A204.1 (cell line): ENCODE data around the gene RAP1B.

Experiments
- FAIRE-seq: peaks from 2 replicates; lab custom pipeline; 2012; peaks lifted over from hg19 to GRCh38; lab: Jason Lieb, UNC

The RAP1B gene

GRCh38 chr12:68612202-68612601 lies 1.5 kb downstream of the RAP1B start:
- FAIRE-seq, result no peak

GRCh38 chr12:68612697-68613096 lies 2.0 kb downstream of the RAP1B start:
- FAIRE-seq, result no peak

DNA sequence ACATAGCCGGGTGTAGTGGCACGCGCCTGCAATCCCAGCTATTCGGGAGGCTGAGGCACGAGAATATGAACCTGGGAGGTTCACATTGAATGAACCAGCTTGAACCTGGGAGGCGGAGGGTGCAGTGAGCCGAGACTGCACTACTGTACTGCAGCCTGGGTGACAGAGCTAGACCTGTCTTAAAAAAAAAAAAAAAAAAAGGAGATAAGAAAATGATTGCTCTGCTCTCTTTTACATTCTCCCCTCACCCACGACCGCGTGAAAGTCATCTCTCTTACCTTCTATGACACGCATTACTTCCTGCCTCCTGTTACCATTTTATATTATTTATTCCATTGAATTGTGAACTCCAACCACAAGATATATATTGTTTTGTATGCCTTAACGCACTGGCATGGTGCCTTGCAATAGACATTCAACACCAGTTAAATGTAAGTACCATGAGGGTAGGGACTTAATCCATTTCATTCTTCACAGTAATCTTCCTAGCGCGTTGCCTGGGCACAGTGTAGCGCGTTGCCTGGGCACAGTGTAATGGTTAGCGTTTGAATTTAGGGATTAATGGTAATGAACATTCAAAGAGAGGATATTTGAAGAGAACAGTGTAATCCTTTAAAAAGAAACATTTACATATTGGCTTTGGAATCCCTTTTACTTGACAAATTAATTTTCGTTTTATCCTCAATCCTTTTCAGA lies 2.7 kb downstream of the RAP1B start:
- no peak for FAIRE-seq

DNA sequence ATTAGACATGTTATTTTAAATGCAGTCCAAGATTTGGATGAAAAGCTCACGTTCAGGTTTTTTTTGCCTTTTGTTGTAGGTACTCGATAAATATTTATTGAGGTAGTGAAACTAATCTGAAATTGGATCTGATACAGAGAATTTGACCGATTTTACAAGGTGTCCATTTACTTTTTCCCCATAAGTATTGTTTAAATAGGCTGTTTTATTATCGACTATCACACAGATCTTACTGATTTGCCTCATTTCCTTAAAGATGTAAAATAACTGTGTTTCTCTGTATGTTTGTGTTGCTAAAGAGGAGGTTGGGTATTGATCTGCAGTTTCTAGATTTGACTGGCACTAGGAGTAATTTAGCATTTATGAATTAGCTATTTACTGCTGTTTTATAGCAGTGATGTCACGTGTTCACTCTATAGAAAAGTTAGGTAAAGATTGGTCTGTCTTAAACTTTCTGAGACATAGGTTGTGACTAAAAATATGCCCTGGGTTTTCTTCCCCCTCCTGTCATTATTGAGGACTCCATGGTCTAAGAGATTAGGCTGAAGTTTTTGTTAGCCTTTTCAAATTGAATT lies 3.5 kb downstream of the RAP1B start:
- no peak for FAIRE-seq

- FAIRE-seq, result no peak
Measured at GRCh38 chr12:68614769-68615168, 4.1 kb downstream of the RAP1B start.

GRCh38 chr12:68617160-68617926 lies 6.6 kb downstream of the RAP1B start:
- FAIRE-seq, result no peak

DNA sequence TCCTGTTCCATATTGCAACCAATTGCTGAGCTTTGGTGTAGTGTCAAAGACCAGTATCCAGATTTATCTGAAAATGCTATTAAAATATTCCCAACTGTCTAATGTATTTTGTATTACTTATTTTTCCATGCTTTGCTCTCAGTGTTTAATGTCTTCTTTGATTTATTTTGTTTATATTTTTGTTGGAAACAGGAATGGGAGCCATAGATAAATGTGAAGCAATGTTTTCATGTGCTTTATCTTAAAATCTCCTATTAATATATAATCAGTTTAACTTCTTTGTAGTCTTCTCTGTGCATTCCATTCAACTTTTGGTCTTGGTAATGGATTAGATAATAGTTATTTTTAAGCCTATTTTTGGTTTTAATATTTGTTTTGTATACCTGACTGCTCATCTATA lies 8.8 kb downstream of the RAP1B start:
- FAIRE-seq, result no peak

DNA sequence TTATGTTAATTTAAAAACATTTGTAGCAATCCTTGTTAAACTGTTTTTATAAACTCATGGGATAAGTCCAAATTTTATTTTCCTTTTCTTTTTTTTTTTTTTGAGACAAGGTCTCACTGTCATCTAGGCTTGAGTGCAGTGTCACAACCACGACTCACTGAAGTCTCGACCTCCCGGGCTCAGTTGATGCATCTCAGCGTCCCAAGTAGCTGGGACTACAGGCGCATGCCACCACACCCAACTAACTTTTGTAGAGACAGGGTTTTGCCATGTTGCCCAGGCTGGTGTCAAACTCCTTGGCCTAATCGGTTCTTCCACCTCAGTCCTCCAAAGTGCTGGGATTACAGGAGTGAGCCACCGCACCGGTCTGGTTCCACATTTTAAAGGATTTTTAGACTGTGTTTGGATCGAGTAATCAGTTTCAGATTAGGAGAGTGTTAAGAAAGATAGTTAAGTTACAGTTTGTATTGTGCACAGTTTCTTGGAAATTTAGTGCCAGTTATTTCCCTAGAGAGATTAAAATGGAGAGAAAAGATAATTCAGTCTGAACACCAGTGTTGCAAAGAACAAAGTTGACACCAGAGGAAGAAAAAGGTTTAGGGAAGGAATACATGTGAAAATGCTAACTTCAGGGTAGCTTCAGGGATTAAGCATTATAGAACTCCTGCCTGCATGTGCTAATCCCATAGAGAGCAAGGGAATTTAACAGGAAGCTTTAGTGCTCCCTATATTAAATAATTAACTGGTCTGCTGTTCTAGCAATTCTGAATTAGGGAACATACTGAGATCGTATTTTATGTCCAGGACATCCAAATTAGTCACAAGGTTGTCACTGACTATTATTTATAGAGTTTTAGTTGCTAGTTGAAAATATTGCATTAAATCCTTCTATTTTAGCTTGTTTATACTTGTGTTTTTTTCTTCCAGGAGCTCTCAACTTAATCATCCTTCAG lies 10.1 kb downstream of the RAP1B start:
- FAIRE-seq, result no peak

DNA sequence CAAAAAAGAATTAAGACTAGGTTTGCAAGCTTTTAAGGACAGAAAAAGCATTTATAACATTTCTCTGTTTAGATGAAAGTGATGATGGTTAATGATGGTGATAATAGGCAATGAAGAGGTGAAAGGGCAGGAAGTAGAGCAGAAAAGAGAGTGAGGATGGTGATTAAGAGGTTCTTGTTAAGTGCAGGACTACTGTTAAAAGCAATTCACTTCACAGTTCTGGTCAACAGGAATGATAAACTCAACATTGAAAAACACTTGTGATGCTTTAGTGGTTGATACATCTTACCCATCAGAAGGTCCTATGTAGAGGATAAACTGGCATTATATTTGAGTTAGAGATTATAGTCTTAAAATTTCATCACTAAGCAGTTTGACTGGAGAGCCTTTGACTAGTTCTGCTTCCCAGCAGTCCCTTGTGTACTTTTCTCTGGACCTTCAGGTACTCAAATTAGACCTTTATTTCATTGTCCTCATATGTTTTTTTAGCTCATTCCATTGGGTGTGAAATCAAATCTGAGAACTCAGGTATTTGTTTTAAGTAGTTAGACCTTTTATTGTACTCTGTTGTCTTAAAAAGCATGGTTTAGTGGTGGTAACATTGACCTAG lies 10.9 kb downstream of the RAP1B start:
- no peak for FAIRE-seq

DNA sequence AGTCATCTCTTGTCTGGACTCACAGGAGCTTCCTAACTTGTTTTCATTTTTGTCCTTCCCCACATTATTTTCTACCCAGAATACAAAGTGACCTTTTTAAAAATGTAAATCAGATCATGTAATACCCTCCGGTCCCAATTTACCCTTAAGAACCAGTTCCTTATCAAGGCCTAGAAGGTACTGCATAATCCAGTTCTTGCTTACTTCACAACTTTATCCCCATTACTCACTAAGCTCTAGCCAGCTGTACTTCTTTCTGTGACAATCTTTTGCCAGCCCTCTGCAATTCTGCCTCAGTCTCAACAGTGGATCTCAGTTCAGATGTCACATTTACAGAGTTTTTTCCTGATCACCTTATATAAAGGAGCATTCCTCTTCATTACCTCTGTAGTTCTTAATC lies 11.6 kb downstream of the RAP1B start:
- no peak for FAIRE-seq

- FAIRE-seq, result no peak
Measured at GRCh38 chr12:68623059-68623458, 12.4 kb downstream of the RAP1B start.

DNA sequence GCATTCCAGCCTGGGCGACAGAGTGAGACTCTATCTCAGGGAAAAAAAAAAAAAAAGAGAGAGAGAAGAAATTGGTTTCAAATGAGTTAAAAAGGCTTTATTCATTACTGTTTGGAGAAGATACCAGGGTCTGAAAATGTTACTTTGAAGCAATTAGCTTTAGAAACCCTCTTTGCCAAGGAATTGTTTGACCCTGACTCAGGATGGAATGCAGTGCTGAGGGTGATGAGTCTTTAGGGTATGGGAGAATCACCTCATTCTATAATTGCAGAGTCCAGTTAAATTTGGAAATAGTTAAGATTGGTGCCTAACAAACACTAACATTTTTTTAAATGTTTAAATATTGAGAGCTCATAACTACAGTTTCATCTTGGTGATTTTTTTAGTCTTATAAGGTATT lies 13.3 kb downstream of the RAP1B start:
- no peak for FAIRE-seq

GRCh38 chr12:68624933-68625332 lies 14.2 kb downstream of the RAP1B start:
- FAIRE-seq, result no peak

GRCh38 chr12:68627673-68628319 lies 17.1 kb downstream of the RAP1B start:
- FAIRE-seq, result no peak

DNA sequence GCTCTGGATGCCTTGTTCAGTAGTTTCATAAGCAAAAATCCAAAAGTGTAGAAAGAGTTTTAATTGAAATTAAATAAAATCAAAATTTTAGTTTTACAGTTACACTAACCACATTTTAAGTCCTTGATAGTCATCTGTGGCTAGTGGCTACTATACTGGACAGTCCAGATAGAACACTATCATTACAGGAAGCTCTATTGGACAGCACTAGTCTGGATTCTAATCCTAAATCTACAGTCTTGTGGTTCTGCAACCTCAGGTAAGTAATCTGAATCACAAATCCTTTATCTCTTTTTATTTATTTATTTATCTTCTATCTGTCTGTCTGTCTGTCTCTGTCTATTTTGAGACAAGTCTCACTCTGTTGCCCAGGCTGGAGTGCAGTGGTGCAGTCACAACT lies 18.0 kb downstream of the RAP1B start:
- no peak for FAIRE-seq

DNA sequence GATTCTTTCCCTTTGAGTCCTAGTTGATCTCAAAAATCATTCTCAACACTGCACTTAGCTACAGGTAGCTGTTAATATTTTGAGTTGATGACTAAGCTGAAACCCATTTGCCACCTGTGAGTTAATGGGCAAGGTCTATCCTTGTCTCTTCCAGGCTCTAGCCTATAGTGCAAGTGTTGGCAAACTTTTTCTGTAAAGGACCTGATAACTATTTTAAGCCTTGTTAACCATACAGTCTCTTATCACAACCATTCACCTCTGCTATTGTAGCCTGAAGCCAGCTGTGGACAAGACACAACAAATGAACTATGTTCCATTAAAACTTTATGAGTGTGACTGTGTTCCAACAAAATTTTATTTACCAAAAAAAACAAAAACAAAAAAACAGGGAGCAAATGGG lies 19.4 kb downstream of the RAP1B start:
- no peak for FAIRE-seq

GRCh38 chr12:68630598-68630997 lies 19.9 kb downstream of the RAP1B start:
- no peak for FAIRE-seq

- no peak for FAIRE-seq
Measured at GRCh38 chr12:68631227-68631626, 20.5 kb downstream of the RAP1B start.

DNA sequence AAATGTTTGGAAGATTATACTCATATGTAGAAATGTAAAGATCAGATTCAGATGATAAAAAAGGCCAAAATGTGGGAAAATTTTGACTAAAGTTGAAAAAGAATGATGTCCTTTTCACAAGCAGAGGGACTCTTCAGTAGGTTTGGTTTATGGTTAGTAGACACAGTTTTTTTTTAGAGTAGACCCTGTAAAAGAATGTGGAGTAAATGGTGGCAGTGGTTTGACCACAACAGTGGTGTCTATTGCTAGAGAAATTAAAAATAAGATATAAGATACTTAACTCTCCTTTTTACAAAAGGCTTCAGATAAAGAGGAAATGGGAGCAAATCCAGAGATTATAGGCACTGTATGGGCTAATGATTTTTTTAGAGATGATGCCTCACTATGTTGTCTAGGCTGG lies 21.8 kb downstream of the RAP1B start:
- no peak for FAIRE-seq

GRCh38 chr12:68633614-68634558 lies 23.2 kb downstream of the RAP1B start:
- no peak for FAIRE-seq
